PC-9 (cell line): Measurements from ENCODE around the gene CTSD. TPM values are rescaled to one million over a fixed set of nuclear protein-coding genes. Genes with fewer than 3 reads are reported as not detected.

Experiments
- BruUV-seq: library from RNA; stranded (reverse); fragments of 400-500 nt; replicated peaks from 2 replicates; lab custom pipeline; 2021; lab: Mats Ljungman, UMichigan
- CTCF ChIA-PET: fragments of 300-600 bp; sonication (Branson Sonifier 250); formaldehyde crosslinking; loops from one replicate; lab custom pipeline; 2022; ENCODE audit warnings: antibody characterized with exemption; lab: Charles Lee
- POLR2A ChIA-PET: fragments of 300-600 bp; sonication (Branson Sonifier 250); formaldehyde crosslinking; loops from one replicate; lab custom pipeline; 2022; ENCODE audit warnings: antibody characterized with exemption; ENCODE audit not compliant: unreplicated experiment; lab: Charles Lee
- DNase-seq, 2 experiments: peaks; one replicate each; pipeline versions ENCODE4 v3.0.0 to v3.0.0-alpha.2; 2015 to 2022; ENCODE audit warnings: mixed read lengths in 1 of 2
- H2AFZ ChIP-seq: fragments of 200-600 bp; sonication (generic); 2 replicates; pipeline ENCODE4 v1.8.1; 2017; ENCODE audit warnings: antibody characterized with exemption
- H3F3A ChIP-seq: fragments of 200-600 bp; sonication (generic); 2 replicates; pipeline ENCODE4 v1.8.1; 2017; ENCODE audit warnings: antibody characterized with exemption, mild to moderate bottlenecking, low read depth; ENCODE audit not compliant: insufficient read depth
- H3K27ac ChIP-seq: fragments of 200-600 bp; sonication (generic); 2 replicates; pipeline ENCODE4 v1.6.1; 2016; ENCODE audit warnings: mixed run types
- H3K27me3 ChIP-seq: fragments of 200-600 bp; sonication (generic); 2 replicates; pipeline ENCODE4 v1.6.1; 2016; ENCODE audit warnings: low read depth, mixed run types; ENCODE audit not compliant: insufficient read depth
- H3K36me3 ChIP-seq: fragments of 200-600 bp; sonication (generic); 2 replicates; pipeline ENCODE4 v1.6.1; 2016; ENCODE audit warnings: low read depth, mixed run types
- H3K4me1 ChIP-seq: fragments of 200-600 bp; sonication (generic); replicated peaks from 2 replicates; pipeline ENCODE4 v1.6.1; 2016; ENCODE audit warnings: mixed run types; ENCODE audit not compliant: insufficient read depth
- H3K4me2 ChIP-seq: fragments of 200-600 bp; sonication (generic); 2 replicates; pipeline ENCODE4 v1.6.1; 2017; ENCODE audit warnings: mixed run types
- H3K4me3 ChIP-seq: fragments of 200-600 bp; sonication (generic); 2 replicates; pipeline ENCODE4 v1.6.1; 2016; ENCODE audit warnings: mixed run types
- H3K79me2 ChIP-seq: fragments of 200-600 bp; sonication (generic); 2 replicates; pipeline ENCODE4 v1.6.1; 2017; ENCODE audit warnings: low read depth, mixed run types
- H3K9me2 ChIP-seq: fragments of 200-600 bp; sonication (generic); 2 replicates; pipeline ENCODE4 v1.8.1; 2017; ENCODE audit warnings: mild to moderate bottlenecking; ENCODE audit not compliant: insufficient read depth
- H3K9me3 ChIP-seq: fragments of 200-600 bp; sonication (generic); 2 replicates; pipeline ENCODE4 v1.8.1; 2016; ENCODE audit warnings: low read depth; ENCODE audit not compliant: insufficient read depth
- H4K20me1 ChIP-seq: fragments of 200-600 bp; sonication (generic); 2 replicates; pipeline ENCODE4 v1.8.1; 2017; ENCODE audit not compliant: insufficient read depth
- CTCF ChIP-seq: fragments of 200-600 bp; sonication (generic); conservative IDR thresholded peaks from 2 replicates; pipeline ENCODE4 v1.6.1; 2017; ENCODE audit warnings: mixed run types, antibody characterized with exemption, mild to moderate bottlenecking, moderate library complexity
- EZH2 ChIP-seq: fragments of 200-600 bp; sonication (generic); IDR thresholded peaks from 2 replicates; pipeline ENCODE4 v1.8.0; 2017; ENCODE audit warnings: antibody characterized with exemption, low read depth
- intact Hi-C: fragments of 100-400 bp; cut with micrococcal nuclease; formaldehyde crosslinking; loops from one replicate; pipeline ENCODE4 v1.10.0; 2022; ENCODE audit not compliant: unreplicated experiment
- total RNA-seq: library from RNA; stranded (reverse); gene quantifications from 2 replicates; pipeline ENCODE4 v1.2.3, GENCODE V29; 2021

The CTSD gene
- total RNA-seq, 1 experiment from 2014 or later = 735 TPM

DNA sequence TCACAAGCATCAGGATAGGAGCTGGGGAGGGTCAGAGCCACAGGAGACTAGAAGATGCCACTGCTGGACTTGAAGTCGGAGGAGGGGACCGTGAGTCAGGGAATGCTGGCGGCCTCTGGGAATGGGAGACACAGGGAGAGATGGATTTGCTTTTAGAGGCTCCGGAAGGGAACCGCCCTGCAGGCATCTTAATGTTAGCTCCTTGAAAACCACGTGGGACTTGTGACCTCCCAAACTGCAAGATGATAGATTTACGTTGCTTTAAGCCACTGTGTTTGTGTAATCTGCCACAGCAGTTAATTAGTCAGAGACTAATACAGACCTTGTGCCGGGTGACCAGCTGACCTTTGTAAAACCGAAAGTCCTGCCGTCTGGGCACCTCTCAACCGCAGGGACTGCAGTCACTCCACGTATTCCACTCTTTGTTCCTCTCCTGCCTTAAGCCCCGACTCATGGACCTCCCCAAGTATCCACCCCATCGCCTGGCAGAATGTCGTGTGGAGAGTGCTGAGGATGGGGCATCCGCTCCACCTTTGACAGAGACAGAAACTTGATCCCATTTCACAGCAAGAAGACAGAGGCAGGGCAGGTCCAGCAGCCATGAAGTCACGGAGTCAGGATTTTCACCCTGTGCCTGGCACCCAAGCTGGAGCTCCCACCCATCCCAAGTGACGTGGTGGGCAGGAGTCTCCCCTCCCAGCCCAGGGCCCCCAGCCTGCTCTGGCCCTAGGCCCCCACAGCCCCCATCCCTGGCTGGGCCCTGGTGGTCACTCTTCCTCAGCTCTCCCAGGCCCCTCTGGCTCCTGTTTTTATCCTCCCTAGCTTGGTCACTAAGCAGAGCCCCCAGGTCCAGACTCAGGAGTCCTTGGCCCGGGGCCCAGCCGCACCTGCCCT is 19.4 kb upstream of the CTSD start:
- no peaks in the 10 kb centered on the region for H3K36me3 ChIP-seq
- no peaks in the 10 kb centered on the region for H3K27me3 ChIP-seq
- ChIA-PET POLR2A (no interaction called here), CTCF (no interaction called here)
- peak in 1 of 2 experiments; percentile 62 for DNase-seq
- H3F3A ChIP-seq = no peaks in the 10 kb centered on the region
- peaks cover 35% of the 10 kb centered on the region for H3K4me1 ChIP-seq
- intact Hi-C loops = no loop called here
- peak overlapping the region; percentile 24; the same call in 1 of the 2 replicates for H3K4me3 ChIP-seq
- peak overlapping the region; percentile 54 for H3K27ac ChIP-seq
- H3K9me2 ChIP-seq = no peaks in the 10 kb centered on the region
- no peaks in the 10 kb centered on the region for H4K20me1 ChIP-seq
- no TSS peak for BruUV-seq
- H2AFZ ChIP-seq = no peak overlapping the region
- H3K79me2 ChIP-seq = no peaks in the 10 kb centered on the region
- TF ChIP-seq EZH2 (no peak), CTCF (no peak)
- peak overlapping the region; percentile 76 for H3K4me2 ChIP-seq
- H3K9me3 ChIP-seq = no peaks in the 10 kb centered on the region

GRCh38 chr11:1782031-1782590 is 18.4 kb upstream of the CTSD start:
- intact Hi-C loops = no loop called here
- no peak overlapping the region for H3K27ac ChIP-seq
- H3K9me2 ChIP-seq = no peaks in the 10 kb centered on the region
- H2AFZ ChIP-seq = no peak overlapping the region
- H3K79me2 ChIP-seq = no peaks in the 10 kb centered on the region
- ChIA-PET CTCF (no interaction called here), POLR2A (no interaction called here)
- no peaks in the 10 kb centered on the region for H3K36me3 ChIP-seq
- H3K4me3 ChIP-seq = no peak overlapping the region
- H3K27me3 ChIP-seq = no peaks in the 10 kb centered on the region
- H3K9me3 ChIP-seq = no peaks in the 10 kb centered on the region
- BruUV-seq = no TSS peak
- no peak for DNase-seq
- no peaks in the 10 kb centered on the region for H4K20me1 ChIP-seq
- peaks cover 43% of the 10 kb centered on the region for H3K4me1 ChIP-seq
- H3K4me2 ChIP-seq = no peak overlapping the region
- TF ChIP-seq CTCF (no peak), EZH2 (no peak)
- H3F3A ChIP-seq = no peaks in the 10 kb centered on the region

DNA sequence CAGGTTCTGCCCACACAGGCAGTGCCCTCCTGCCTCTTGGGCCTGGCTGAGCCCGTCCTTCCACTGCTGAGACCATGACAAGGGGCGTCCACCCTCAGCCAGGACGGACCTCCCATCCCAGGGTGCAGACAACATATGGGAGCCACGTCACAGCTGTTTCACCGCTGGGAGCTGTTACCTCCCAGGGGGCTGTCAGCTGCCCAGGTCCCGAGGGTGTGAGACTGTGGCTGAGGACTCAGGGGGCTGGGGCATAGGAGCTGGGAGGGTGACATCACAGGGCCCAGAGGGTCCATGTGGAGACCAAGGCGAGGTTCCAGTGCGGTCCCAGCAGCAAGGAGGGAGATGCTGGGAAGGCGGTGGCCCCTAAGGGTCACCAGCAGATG is 17.9 kb upstream of the CTSD start:
- intact Hi-C loops = no loop called here
- CTCF ChIA-PET = no interaction called here
- Histone ChIP-seq H3K4me3 (no peak overlapping the region), H3K9me3 (no peaks in the 10 kb centered on the region), H3F3A (no peaks in the 10 kb centered on the region), H4K20me1 (no peaks in the 10 kb centered on the region), H3K79me2 (no peaks in the 10 kb centered on the region), H3K27me3 (no peaks in the 10 kb centered on the region), H3K9me2 (no peaks in the 10 kb centered on the region), H3K4me2 (no peak overlapping the region), H3K36me3 (no peaks in the 10 kb centered on the region), H2AFZ (no peak overlapping the region), H3K27ac (no peak overlapping the region), H3K4me1 (peaks cover 43% of the 10 kb centered on the region)
- TF ChIP-seq EZH2 (no peak), CTCF (no peak)
- no peak for DNase-seq
- POLR2A ChIA-PET = no interaction called here
- no TSS peak for BruUV-seq
